Endothelial cell of umbilical vein (primary cell): Measurements from ENCODE around the gene NRP2.

Source experiments
- CTCF ChIP-seq, 2 donors: IDR thresholded peaks; 1 replicate in 1 of 2; 2 replicates in 1 of 2; pipeline ENCODE4 v1.5.1; 2011; ENCODE audit warnings: low read length in 2 of 2, mild to moderate bottlenecking in 2 of 2, moderate library complexity in 2 of 2, control low read depth in 1 of 2, inconsistent platforms in 1 of 2, low read depth in 1 of 2; ENCODE audit not compliant: insufficient read depth in 1 of 2; ENCODE audit errors: extremely low read depth in 1 of 2
- EZH2 ChIP-seq: IDR thresholded peaks from 2 replicates; pipeline ENCODE4 v1.6.1; 2012; ENCODE audit warnings: borderline replicate concordance, low read depth, mild to moderate bottlenecking, moderate library complexity, low read length, inconsistent platforms; ENCODE audit not compliant: severe bottlenecking
- FOS ChIP-seq: IDR thresholded peaks from 2 replicates; pipeline ENCODE4 v1.6.1; 2011; ENCODE audit warnings: mild to moderate bottlenecking, low read length, moderate library complexity, borderline replicate concordance; ENCODE audit not compliant: insufficient read depth
- GATA2 ChIP-seq: IDR thresholded peaks from 2 replicates; pipeline ENCODE4 v1.7.0; 2011; ENCODE audit warnings: low read depth, mild to moderate bottlenecking, moderate library complexity, mixed read lengths, low read length; ENCODE audit not compliant: insufficient read length, insufficient read depth
- JUN ChIP-seq: IDR thresholded peaks from 2 replicates; pipeline ENCODE4 v1.6.1; 2011; ENCODE audit warnings: borderline replicate concordance, low read depth; ENCODE audit not compliant: insufficient read length, insufficient read depth
- MAX ChIP-seq: IDR thresholded peaks from 2 replicates; pipeline ENCODE4 v1.6.1; 2011; ENCODE audit not compliant: insufficient read depth, insufficient read length
- MYC ChIP-seq: IDR thresholded peaks from one replicate; pipeline ENCODE4 v1.6.1; 2011; ENCODE audit warnings: mild to moderate bottlenecking, low read depth, low read length
- POLR2A ChIP-seq: IDR thresholded peaks from 2 replicates; pipeline ENCODE4 v1.6.1; 2012; ENCODE audit warnings: low read depth, mild to moderate bottlenecking, control low read depth, low read length
- POLR2AphosphoS5 ChIP-seq: IDR thresholded peaks from 2 replicates; pipeline ENCODE4 v1.6.1; 2012; ENCODE audit warnings: low read depth, mild to moderate bottlenecking, control low read depth, low read length, moderate library complexity; ENCODE audit not compliant: insufficient read depth

GRCh38 chr2:205701509-205701908 lies 19.2 kb downstream of the NRP2 start:
- TF ChIP-seq CTCF (IDR thresholded peaks at IDR 0.05; ENCODE audit: extremely low read depth in 1 of 2, insufficient read depth in 1 of 2, low read depth in 1 of 2, low read length in 2 of 2) (no peak), POLR2A (no peak), POLR2AphosphoS5 (no peak), GATA2 (no peak), MYC (no peak), EZH2 (no peak), FOS (peak; percentile 9), MAX (no peak), JUN (no peak)
